ENCODE measurements around the gene PIK3R1. TPM values are rescaled to one million over a fixed set of nuclear protein-coding genes. Genes with fewer than 3 reads are reported as not detected.

Gene PIK3R1
- total RNA-seq, 1 experiment from 2014 or later = 1.7 TPM

DNA sequence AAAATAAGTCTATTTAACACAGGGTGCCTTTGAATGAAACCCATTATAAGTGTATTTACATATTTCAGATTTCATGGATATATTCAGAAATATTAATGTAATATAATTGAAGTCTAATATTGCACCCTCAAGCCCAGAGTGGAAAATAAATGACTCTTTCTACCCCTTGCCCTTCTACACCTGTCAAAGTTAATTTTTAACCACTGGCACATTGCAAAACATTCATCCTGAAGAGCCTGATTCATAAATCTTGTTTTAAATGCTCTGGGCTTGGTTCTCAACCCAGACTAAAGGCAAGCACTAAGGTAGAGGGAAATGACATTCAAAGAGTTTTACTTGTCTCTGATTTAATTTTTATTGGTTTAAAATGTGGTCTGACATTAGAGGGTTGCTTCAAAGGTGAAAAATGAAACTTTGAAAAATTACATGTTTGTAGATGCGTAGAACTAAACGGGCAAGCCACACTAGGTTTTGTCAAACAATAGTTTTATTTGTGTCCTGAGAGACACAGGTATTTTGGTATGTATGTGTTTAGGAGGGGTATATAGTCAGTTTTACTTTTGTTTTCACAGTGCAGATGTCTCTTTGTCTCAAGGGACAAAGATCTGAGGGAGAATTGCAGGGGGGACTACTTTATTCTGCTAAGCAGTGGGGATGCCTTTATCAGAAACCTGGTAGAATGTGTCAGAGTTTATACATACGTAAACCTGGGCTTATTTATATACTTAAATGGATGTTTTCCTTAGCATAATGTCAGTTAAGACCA is 69.7 kb downstream of the PIK3R1 start:
- ChIA-PET POLR2A (ENCODE audit: unreplicated experiment) (no interaction called here), CTCF (no interaction called here)
- Histone ChIP-seq H3F3A (ENCODE audit: low read length, unreplicated experiment) (no peaks in the 10 kb centered on the region), H2AFZ (ENCODE audit: low read length) (no peak overlapping the region), H3K27me3 (ENCODE audit: low read length) (no peaks in the 10 kb centered on the region), H4K20me1 (ENCODE audit: low read length) (no peaks in the 10 kb centered on the region), H3K36me3 (ENCODE audit: low read depth, low read length) (no peaks in the 10 kb centered on the region), H3K79me2 (ENCODE audit: low read length) (no peaks in the 10 kb centered on the region), H3K4me3 (ENCODE audit: low read length) (no peak overlapping the region), H3K9ac (ENCODE audit: low read length) (no peak overlapping the region), H3K27ac (ENCODE audit: low read length) (no peak overlapping the region), H3K9me3 (ENCODE audit: low read length) (no peaks in the 10 kb centered on the region), H3K4me1 (ENCODE audit: insufficient read depth, low read length) (no peaks in the 10 kb centered on the region), H3K4me2 (ENCODE audit: low read length) (no peak overlapping the region), H3K9me2 (replicated peaks; ENCODE audit: low read length) (no peaks in the 10 kb centered on the region)
- TF ChIP-seq EZH2phosphoT487 (IDR thresholded peaks at IDR 0.05; ENCODE audit: borderline replicate concordance, low read length) (no peak), EZH2 (IDR thresholded peaks at IDR 0.05; ENCODE audit: low read length, unreplicated experiment) (no peak)
- TF ChIP-seq, protein P1, sequence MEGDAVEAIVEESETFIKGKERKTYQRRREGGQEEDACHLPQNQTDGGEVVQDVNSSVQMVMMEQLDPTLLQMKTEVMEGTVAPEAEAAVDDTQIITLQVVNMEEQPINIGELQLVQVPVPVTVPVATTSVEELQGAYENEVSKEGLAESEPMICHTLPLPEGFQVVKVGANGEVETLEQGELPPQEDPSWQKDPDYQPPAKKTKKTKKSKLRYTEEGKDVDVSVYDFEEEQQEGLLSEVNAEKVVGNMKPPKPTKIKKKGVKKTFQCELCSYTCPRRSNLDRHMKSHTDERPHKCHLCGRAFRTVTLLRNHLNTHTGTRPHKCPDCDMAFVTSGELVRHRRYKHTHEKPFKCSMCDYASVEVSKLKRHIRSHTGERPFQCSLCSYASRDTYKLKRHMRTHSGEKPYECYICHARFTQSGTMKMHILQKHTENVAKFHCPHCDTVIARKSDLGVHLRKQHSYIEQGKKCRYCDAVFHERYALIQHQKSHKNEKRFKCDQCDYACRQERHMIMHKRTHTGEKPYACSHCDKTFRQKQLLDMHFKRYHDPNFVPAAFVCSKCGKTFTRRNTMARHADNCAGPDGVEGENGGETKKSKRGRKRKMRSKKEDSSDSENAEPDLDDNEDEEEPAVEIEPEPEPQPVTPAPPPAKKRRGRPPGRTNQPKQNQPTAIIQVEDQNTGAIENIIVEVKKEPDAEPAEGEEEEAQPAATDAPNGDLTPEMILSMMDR (conservative IDR thresholded peaks at IDR 0.05; ENCODE audit: low read depth, low read length) = no peak
- ATAC-seq (no peak), DNase-seq (no peak)
- no TSS peak for BruUV-seq (replicated peaks)
- intact Hi-C loops (cut with micrococcal nuclease) = no loop called here

DNA sequence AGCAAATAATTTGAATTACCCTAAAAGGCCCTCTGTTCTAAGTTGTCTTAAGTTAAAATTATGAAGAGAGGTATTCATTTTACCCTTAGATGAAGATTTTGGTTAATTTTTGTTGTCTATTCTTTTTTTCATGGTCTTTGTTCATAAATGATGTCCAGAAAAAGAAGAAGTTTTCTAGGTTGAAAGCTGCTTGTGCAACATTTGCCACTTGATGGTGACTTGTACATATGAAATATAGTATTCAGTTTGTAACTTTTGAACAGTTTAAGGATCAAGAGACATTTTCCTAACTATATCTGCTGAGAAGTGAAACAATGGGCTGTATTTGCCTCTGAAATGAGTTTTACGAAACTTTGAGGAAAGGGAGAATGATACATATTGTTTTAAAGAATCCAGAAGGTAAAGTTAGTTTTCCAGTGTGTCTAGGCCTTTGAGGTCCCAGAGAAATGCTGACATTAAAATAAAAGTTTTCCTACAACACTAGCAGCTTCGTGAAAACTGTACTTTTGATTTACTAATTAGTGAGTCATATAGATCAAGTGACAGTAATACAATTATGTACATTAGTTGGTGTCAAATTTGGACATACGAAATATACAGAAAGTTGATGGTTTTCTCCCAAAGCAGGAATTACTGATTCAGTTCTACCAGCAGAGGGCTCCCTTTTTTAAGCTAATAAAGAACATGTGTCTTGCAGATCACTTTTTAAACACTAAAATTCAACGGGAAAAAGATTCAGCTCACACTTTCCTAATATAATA is 70.5 kb downstream of the PIK3R1 start:
- no peaks in the 10 kb centered on the region for H3K9me3 ChIP-seq (ENCODE audit: low read length)
- BruUV-seq (replicated peaks) = no TSS peak
- no peak overlapping the region for H3K4me3 ChIP-seq (ENCODE audit: low read length)
- intact Hi-C loops (cut with micrococcal nuclease) = loop anchor here (1.0 kb wide), 1 partner anchor 174 kb away; no protein-coding TSS in a partner anchor
- H3K9ac ChIP-seq (ENCODE audit: low read length) = no peak overlapping the region
- no peak overlapping the region for H3K4me2 ChIP-seq (ENCODE audit: low read length)
- no peaks in the 10 kb centered on the region for H3K9me2 ChIP-seq (replicated peaks; ENCODE audit: low read length)
- ChIA-PET POLR2A (ENCODE audit: unreplicated experiment) (interaction anchor here (0.6 kb wide), 1 partner anchor 170 kb away, joined by 5 read pairs; no protein-coding TSS in a partner anchor), CTCF (interaction anchor here (0.6 to 0.7 kb wide), 2 partner anchors 118 to 133 kb away, joined by 3 to 4 read pairs; no protein-coding TSS in a partner anchor)
- H3K27ac ChIP-seq (ENCODE audit: low read length) = no peak overlapping the region
- no peak overlapping the region for H2AFZ ChIP-seq (ENCODE audit: low read length)
- no peaks in the 10 kb centered on the region for H3K27me3 ChIP-seq (ENCODE audit: low read length)
- H3F3A ChIP-seq (ENCODE audit: low read length, unreplicated experiment) = no peaks in the 10 kb centered on the region
- ATAC-seq (no peak), DNase-seq (peak; percentile 39)
- TF ChIP-seq, protein P1 (conservative IDR thresholded peaks at IDR 0.05; ENCODE audit: low read depth, low read length) = peak; percentile 57
- TF ChIP-seq EZH2phosphoT487 (IDR thresholded peaks at IDR 0.05; ENCODE audit: borderline replicate concordance, low read length) (no peak), EZH2 (IDR thresholded peaks at IDR 0.05; ENCODE audit: low read length, unreplicated experiment) (no peak)
- no peaks in the 10 kb centered on the region for H4K20me1 ChIP-seq (ENCODE audit: low read length)
- no peaks in the 10 kb centered on the region for H3K79me2 ChIP-seq (ENCODE audit: low read length)
- H3K36me3 ChIP-seq (ENCODE audit: low read depth, low read length) = no peaks in the 10 kb centered on the region
- H3K4me1 ChIP-seq (ENCODE audit: insufficient read depth, low read length) = no peaks in the 10 kb centered on the region

All from PC-3 (cell line).